SU-DHL-6 (cell line): ENCODE results near the gene NUP62.

Experiments used
- H2AFZ ChIP-seq: fragments of 200-600 bp; sonication (generic); 2 replicates; pipeline ENCODE4 v1.6.1; 2014; ENCODE audit warnings: low read depth, mild to moderate bottlenecking, moderate library complexity, mixed read lengths, antibody characterized with exemption, low read length; ENCODE audit not compliant: severe bottlenecking
- H3F3A ChIP-seq: fragments of 200-600 bp; shearing (Covaris generic); 2 replicates; pipeline ENCODE4 v1.6.0; 2016; ENCODE audit warnings: antibody characterized with exemption, mild to moderate bottlenecking; ENCODE audit not compliant: insufficient read depth
- H3K27ac ChIP-seq: fragments of 200-600 bp; sonication (generic); 2 replicates; pipeline ENCODE4 v1.5.1; 2016; ENCODE audit warnings: low read depth, mild to moderate bottlenecking, low read length, moderate library complexity, mixed read lengths
- H3K27me3 ChIP-seq: fragments of 200-600 bp; sonication (generic), shearing (Covaris generic); 2 replicates; pipeline ENCODE4 v1.6.0; 2014; ENCODE audit warnings: mild to moderate bottlenecking, low read length
- H3K36me3 ChIP-seq: fragments of 200-600 bp; sonication (generic); 2 replicates; pipeline ENCODE4 v1.6.1; 2014; ENCODE audit warnings: mild to moderate bottlenecking, low read length, mixed read lengths
- H3K4me2 ChIP-seq: fragments of 300-600, 200-600 bp; shearing (Covaris generic), sonication (generic); 2 replicates; pipeline ENCODE4 v1.6.0; 2014; ENCODE audit warnings: low read length, low read depth, mild to moderate bottlenecking; ENCODE audit not compliant: poor library complexity, severe bottlenecking
- H3K4me3 ChIP-seq: fragments of 200-600 bp; sonication (generic); 2 replicates; pipeline ENCODE4 v1.5.1; 2014; ENCODE audit warnings: antibody characterized with exemption, low read length, mild to moderate bottlenecking, mixed read lengths; ENCODE audit not compliant: insufficient read depth, poor library complexity, severe bottlenecking
- H3K79me2 ChIP-seq: fragments of 200-600 bp; sonication (generic); 2 replicates; pipeline ENCODE4 v1.6.1; 2014; ENCODE audit warnings: mild to moderate bottlenecking, low read length, moderate library complexity; ENCODE audit not compliant: insufficient read depth
- H3K9ac ChIP-seq: fragments of 200-600 bp; sonication (generic); 2 replicates; pipeline ENCODE4 v1.7.0; 2014; ENCODE audit warnings: mild to moderate bottlenecking, low read length
- H3K9me2 ChIP-seq: fragments of 200-600 bp; sonication (generic); replicated peaks from 2 replicates; pipeline ENCODE4 v1.6.1; 2014; ENCODE audit warnings: low read length; ENCODE audit not compliant: insufficient read depth
- H3K9me3 ChIP-seq: fragments of 200-600 bp; sonication (generic); 2 replicates; pipeline ENCODE4 v1.6.1; 2014; ENCODE audit warnings: low read length, mixed read lengths; ENCODE audit not compliant: insufficient read depth
- H4K20me1 ChIP-seq: fragments of 200-600 bp; sonication (generic); 2 replicates; pipeline ENCODE4 v1.6.1; 2014; ENCODE audit warnings: low read depth, mild to moderate bottlenecking, antibody characterized with exemption, low read length, moderate library complexity, mixed read lengths
- EZH2phosphoT487 ChIP-seq: fragments of 200-600 bp; sonication (generic), shearing (Covaris generic); conservative IDR thresholded peaks from 2 replicates; pipeline ENCODE4 v1.6.1; 2018; ENCODE audit warnings: mild to moderate bottlenecking, antibody characterized with exemption, low read length, moderate library complexity, mixed read lengths
- TF ChIP-seq, protein P1 (sequence below): fragments of 200-600 bp; sonication (generic); IDR thresholded peaks from one replicate; pipeline ENCODE4 v1.5.1; 2017; ENCODE audit warnings: antibody characterized with exemption, mild to moderate bottlenecking, low read length, moderate library complexity; ENCODE audit not compliant: insufficient read depth, poor library complexity, severe bottlenecking

NUP62 gene

DNA sequence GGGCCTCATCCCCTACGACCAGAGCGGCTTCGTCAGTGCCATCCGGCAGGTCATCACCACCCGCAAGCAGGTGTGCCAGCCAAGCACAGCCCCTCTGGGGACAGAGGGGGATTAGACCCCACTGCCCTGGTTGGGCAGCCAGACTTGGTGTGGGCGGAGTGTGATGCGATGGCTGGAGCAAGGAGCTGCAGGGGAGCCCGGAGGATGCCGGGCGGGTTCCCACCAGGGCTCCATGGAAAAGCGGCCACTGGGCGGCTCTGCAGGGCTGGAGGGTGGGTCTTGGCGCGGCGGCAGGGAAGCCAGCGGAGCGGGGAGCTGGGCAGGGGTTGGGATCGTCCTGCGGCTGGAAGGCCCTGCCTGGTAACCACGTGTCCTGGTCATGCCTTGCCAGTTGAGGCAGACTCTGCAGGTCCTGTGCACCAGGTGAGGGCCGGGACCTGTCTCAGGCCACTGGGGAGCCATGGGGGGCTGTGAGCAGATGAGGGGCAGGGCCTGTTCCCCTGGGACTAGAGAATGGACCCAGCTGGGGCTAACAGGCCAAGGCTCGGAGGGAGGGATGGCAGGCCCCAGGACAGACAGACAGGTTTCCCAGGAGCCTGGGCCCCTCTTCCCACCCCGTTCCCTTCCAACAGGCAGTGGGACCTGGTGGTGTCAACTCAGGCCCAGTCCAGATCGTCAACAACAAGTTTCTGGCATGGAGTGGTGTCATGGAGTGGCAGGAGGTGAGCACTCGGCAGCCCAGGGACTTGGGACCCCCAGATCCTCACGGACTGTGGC is 72.1 kb downstream of the NUP62 start:
- H3K27ac ChIP-seq: no peak overlapping the region
- no peak overlapping the region for H2AFZ ChIP-seq
- H3K4me2 ChIP-seq: no peak overlapping the region
- no peak overlapping the region for H3K9ac ChIP-seq
- H3K4me3 ChIP-seq: no peak overlapping the region
- H3K36me3 ChIP-seq: no peaks in the 10 kb centered on the region
- peaks cover 7% of the 10 kb centered on the region; the same call in 1 of the 2 replicates for H3K79me2 ChIP-seq
- no peak for TF ChIP-seq EZH2phosphoT487
- TF ChIP-seq, protein P1, sequence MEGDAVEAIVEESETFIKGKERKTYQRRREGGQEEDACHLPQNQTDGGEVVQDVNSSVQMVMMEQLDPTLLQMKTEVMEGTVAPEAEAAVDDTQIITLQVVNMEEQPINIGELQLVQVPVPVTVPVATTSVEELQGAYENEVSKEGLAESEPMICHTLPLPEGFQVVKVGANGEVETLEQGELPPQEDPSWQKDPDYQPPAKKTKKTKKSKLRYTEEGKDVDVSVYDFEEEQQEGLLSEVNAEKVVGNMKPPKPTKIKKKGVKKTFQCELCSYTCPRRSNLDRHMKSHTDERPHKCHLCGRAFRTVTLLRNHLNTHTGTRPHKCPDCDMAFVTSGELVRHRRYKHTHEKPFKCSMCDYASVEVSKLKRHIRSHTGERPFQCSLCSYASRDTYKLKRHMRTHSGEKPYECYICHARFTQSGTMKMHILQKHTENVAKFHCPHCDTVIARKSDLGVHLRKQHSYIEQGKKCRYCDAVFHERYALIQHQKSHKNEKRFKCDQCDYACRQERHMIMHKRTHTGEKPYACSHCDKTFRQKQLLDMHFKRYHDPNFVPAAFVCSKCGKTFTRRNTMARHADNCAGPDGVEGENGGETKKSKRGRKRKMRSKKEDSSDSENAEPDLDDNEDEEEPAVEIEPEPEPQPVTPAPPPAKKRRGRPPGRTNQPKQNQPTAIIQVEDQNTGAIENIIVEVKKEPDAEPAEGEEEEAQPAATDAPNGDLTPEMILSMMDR: no peak
- no peaks in the 10 kb centered on the region for H3K27me3 ChIP-seq
- H4K20me1 ChIP-seq: 0 out of 2 replicates have a peak, but pooled peaks cover 3% of the 10 kb centered on the region
- H3F3A ChIP-seq: peaks cover 9% of the 10 kb centered on the region
- H3K9me3 ChIP-seq: no peaks in the 10 kb centered on the region
- H3K9me2 ChIP-seq: no peaks in the 10 kb centered on the region
